Mammary epithelial cell (primary cell): ENCODE measurements around the gene FMO4.

ENCODE experiments used
- EZH2 ChIP-seq: IDR thresholded peaks from 2 replicates; pipeline ENCODE4 v1.6.1; 2012; ENCODE audit warnings: low read length, inconsistent platforms, borderline replicate concordance
- TF ChIP-seq, protein P1 (sequence below), 2 donors: IDR thresholded peaks in 1 of 2; conservative IDR thresholded peaks in 1 of 2; 2 replicates each; pipeline ENCODE4 v1.5.1; 2011 to 2012; ENCODE audit warnings: inconsistent platforms in 2 of 2, low read length in 2 of 2, mild to moderate bottlenecking in 2 of 2, control low read depth in 1 of 2, low read depth in 1 of 2; ENCODE audit not compliant: insufficient read depth in 1 of 2; ENCODE audit errors: extremely low read depth in 1 of 2

DNA sequence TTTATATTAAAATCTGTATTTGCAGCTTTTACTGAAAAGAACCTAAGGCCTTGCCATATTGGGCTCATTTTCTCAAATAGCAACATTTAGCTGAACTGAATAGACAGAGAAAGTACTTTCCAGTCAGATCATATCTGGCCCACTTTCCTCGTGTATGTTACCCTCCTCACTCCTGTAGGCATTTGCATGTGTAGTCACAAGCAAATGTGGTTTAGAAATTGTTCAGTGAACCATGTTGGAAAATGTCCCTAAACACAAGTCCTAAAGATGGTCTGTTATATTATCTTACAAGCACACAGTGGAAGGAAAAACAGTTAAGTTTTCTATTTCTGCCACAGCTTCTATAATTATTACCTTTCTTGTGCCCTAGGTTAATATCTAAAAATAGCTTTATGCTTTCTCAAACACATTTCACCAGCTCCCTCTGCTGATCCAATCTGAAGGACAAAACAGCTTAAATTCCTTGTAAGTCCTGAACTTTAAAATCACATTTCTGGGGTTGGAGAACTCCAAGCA, 606 bp upstream of the FMO4 start:
- TF ChIP-seq, protein P1, sequence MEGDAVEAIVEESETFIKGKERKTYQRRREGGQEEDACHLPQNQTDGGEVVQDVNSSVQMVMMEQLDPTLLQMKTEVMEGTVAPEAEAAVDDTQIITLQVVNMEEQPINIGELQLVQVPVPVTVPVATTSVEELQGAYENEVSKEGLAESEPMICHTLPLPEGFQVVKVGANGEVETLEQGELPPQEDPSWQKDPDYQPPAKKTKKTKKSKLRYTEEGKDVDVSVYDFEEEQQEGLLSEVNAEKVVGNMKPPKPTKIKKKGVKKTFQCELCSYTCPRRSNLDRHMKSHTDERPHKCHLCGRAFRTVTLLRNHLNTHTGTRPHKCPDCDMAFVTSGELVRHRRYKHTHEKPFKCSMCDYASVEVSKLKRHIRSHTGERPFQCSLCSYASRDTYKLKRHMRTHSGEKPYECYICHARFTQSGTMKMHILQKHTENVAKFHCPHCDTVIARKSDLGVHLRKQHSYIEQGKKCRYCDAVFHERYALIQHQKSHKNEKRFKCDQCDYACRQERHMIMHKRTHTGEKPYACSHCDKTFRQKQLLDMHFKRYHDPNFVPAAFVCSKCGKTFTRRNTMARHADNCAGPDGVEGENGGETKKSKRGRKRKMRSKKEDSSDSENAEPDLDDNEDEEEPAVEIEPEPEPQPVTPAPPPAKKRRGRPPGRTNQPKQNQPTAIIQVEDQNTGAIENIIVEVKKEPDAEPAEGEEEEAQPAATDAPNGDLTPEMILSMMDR (conservative IDR thresholded peaks at IDR 0.05 in 1 of 2, IDR thresholded peaks at IDR 0.05 in 1 of 2; ENCODE audit: extremely low read depth in 1 of 2, insufficient read depth in 1 of 2, low read depth in 1 of 2, low read length in 2 of 2), result no peak
- no peak for TF ChIP-seq EZH2
